Spleen (tissue), 7 donors: Measurements from ENCODE around the gene HMCN2.

ENCODE experiments used
- POLR2A ChIP-seq, 3 donors: fragments of 450-650 bp; IDR thresholded peaks; one replicate each; pipeline ENCODE4 v1.5.1; 2017; ENCODE audit warnings: antibody characterized with exemption in 3 of 3, mild to moderate bottlenecking in 1 of 3
- POLR2AphosphoS5 ChIP-seq, 3 donors: sonication (generic); formaldehyde crosslinking; IDR thresholded peaks; one replicate each; pipeline ENCODE4 v1.5.1; 2017; ENCODE audit warnings: antibody characterized with exemption in 3 of 3
- TF ChIP-seq, protein P1 (sequence below), 11 experiments: fragments of 200-600 bp in 7 of 11; fragments of 450-650 bp in 4 of 11; sonication (generic) in 4 of 11; IDR thresholded peaks in 8 of 11; conservative IDR thresholded peaks in 3 of 11; 1 replicate in 7 of 11; 2 replicates in 4 of 11; pipeline versions ENCODE4 v1.4.0 to v1.8.0; 2016 to 2021; ENCODE audit warnings: antibody characterized with exemption in 11 of 11, inconsistent platforms in 4 of 11, mild to moderate bottlenecking in 1 of 11
- donor health status: DM: no; HTN: no; CAD: no; lungs with moderate emphysema.
- donor health status: DM: no; HTN: no; CAD: no.
- donor health status: DM: no; HTN: no; CAD: no.

DNA sequence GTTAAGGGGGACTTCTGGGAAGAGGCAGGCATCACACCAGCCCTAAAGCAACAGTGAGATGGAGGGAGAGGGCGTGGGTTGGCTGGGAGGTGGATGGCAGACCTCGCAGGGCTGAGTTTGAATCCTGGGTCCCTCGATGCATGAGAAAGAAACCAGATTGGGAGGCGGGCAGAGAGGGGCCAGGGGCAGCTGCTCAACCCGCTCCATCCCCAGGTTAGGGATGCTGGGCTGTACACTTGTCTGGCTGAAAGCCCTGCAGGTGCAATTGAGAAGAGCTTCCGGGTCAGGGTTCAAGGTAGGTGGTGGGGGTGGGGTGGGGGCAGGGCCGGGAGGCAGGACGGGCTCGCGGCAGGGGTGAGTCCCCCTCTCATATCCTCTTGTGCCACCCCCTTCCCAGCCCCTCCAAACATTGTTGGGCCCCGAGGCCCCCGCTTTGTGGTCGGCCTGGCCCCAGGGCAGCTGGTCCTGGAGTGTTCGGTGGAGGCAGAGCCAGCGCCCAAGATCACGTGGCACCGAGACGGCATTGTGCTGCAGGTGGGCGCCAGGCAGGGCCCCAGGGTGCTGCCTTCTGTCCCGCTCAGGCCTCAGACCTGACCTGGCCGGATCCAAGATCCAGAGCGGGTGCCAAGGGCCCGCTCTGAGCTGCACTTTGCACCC lies 129.4 kb downstream of the HMCN2 start:
- TF ChIP-seq POLR2A (IDR thresholded peaks at IDR 0.05) (no peak), POLR2AphosphoS5 (IDR thresholded peaks at IDR 0.05) (no peak)
- TF ChIP-seq, protein P1, sequence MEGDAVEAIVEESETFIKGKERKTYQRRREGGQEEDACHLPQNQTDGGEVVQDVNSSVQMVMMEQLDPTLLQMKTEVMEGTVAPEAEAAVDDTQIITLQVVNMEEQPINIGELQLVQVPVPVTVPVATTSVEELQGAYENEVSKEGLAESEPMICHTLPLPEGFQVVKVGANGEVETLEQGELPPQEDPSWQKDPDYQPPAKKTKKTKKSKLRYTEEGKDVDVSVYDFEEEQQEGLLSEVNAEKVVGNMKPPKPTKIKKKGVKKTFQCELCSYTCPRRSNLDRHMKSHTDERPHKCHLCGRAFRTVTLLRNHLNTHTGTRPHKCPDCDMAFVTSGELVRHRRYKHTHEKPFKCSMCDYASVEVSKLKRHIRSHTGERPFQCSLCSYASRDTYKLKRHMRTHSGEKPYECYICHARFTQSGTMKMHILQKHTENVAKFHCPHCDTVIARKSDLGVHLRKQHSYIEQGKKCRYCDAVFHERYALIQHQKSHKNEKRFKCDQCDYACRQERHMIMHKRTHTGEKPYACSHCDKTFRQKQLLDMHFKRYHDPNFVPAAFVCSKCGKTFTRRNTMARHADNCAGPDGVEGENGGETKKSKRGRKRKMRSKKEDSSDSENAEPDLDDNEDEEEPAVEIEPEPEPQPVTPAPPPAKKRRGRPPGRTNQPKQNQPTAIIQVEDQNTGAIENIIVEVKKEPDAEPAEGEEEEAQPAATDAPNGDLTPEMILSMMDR (IDR thresholded peaks at IDR 0.05 in 8 of 11, conservative IDR thresholded peaks at IDR 0.05 in 3 of 11), result no peak
